Posterior vena cava (tissue), 2 donors: ENCODE data around the gene NCR2. TPM values are rescaled to one million over a fixed set of nuclear protein-coding genes. Genes with fewer than 3 reads are reported as not detected.

Experiments
- DNase-seq: peaks from one replicate; pipeline ENCODE4 v3.0.0-alpha.2; 2020; ENCODE audit warnings: low spot score
- intact Hi-C, 2 donors: fragments of 100-400 bp; cut with DNase I; formaldehyde crosslinking; loops; one replicate each; pipeline versions ENCODE4 v1.14.1 to v1.14.2; 2022 to 2023
- total RNA-seq, 2 donors: library from RNA; stranded (reverse); fragmentation: NEBNext Ultra II Directional; extraction: Animal tissue kit (Norgen Biotek cat#: 25700); gene quantifications; one replicate each; pipeline ENCODE4 v1.2.1, GENCODE V29; 2021
- donor health status: DM: yes; HTN: yes; CAD: no.
- donor health status: DM: yes; HTN: yes; CAD: no.

Gene NCR2
- total RNA-seq, 2 donors from 2014 or later: not detected

- intact Hi-C loops: loop anchor here in 1 of 2 donors (5.0 kb wide), 1 partner anchor 47 kb away; no protein-coding TSS in a partner anchor
- no peak for DNase-seq
Observed at GRCh38 chr6:41374618-41375590, 39.5 kb downstream of the NCR2 start.

- DNase-seq: no peak
- intact Hi-C loops: no loop called here
Observed at GRCh38 chr6:41375598-41376151, 40.3 kb downstream of the NCR2 start.

GRCh38 chr6:41376176-41376575, 40.8 kb downstream of the NCR2 start:
- intact Hi-C loops: no loop called here
- DNase-seq: no peak

GRCh38 chr6:41377071-41377470, 41.7 kb downstream of the NCR2 start:
- intact Hi-C loops: no loop called here
- no peak for DNase-seq

- intact Hi-C loops: no loop called here
- DNase-seq: no peak
Observed at GRCh38 chr6:41379306-41379705, 43.9 kb downstream of the NCR2 start.

GRCh38 chr6:41386594-41386993, 51.2 kb downstream of the NCR2 start:
- DNase-seq: no peak
- intact Hi-C loops: no loop called here

GRCh38 chr6:41392246-41392645, 56.8 kb downstream of the NCR2 start:
- intact Hi-C loops: no loop called here
- DNase-seq: no peak

- DNase-seq: no peak
- intact Hi-C loops: no loop called here
Observed at GRCh38 chr6:41396335-41396734, 60.9 kb downstream of the NCR2 start.

GRCh38 chr6:41399424-41399823, 64.0 kb downstream of the NCR2 start:
- no peak for DNase-seq
- intact Hi-C loops: loop anchor here in 1 of 2 donors (1.0 kb wide), 1 partner anchor 30 kb away; no protein-coding TSS in a partner anchor

Other genes with a start within 250 kb of the NCR2 start
- under 1 TPM; 0.56 to 0.57 TPM for gene TREML1, start 181.3 kb upstream of the NCR2 start, total RNA-seq
- gene TREM2, start 172.5 kb upstream of the NCR2 start, total RNA-seq: 1 to 10 TPM; 3.8 to 8.6 TPM
- under 1 TPM; 0.19 to 0.28 TPM for gene TREML2, start 134.5 kb upstream of the NCR2 start, total RNA-seq
- under 1 TPM in 1 of 2 donors, not detected in 1; 0.14 TPM for gene TREML4, start 107.3 kb upstream of the NCR2 start, total RNA-seq
- 1 to 10 TPM; 3.8 to 4.0 TPM for gene TREM1, start 48.9 kb upstream of the NCR2 start, total RNA-seq
- 10 to 100 TPM; 16.8 to 26.9 TPM for gene FOXP4, start 210.8 kb downstream of the NCR2 start, total RNA-seq